ENCODE measurements around the gene SLC25A26. TPM values are rescaled to one million over a fixed set of nuclear protein-coding genes. Genes with fewer than 3 reads are reported as not detected.

Gene SLC25A26
- total RNA-seq, 2 donors from 2014 or later: 19.1 to 22.4 TPM

- H3K4me1 ChIP-seq: no peaks in the 10 kb centered on the region
- no peaks in the 10 kb centered on the region for H3K27me3 ChIP-seq
- no peaks in the 10 kb centered on the region for H3K9me3 ChIP-seq
- H3K27ac ChIP-seq: no peak overlapping the region
- H3K36me3 ChIP-seq: no peaks in the 10 kb centered on the region
- TF ChIP-seq CTCF (IDR thresholded peaks at IDR 0.05): no peak
- DNase-seq (ENCODE audit: low spot score): no peak
- no peak overlapping the region for H3K4me3 ChIP-seq
These were observed 21.7 kb upstream of the SLC25A26 start for GRCh38 chr3:66199089-66199473.

- H3K27me3 ChIP-seq: no peaks in the 10 kb centered on the region
- H3K4me3 ChIP-seq: no peak overlapping the region
- H3K4me1 ChIP-seq: no peaks in the 10 kb centered on the region
- TF ChIP-seq CTCF (IDR thresholded peaks at IDR 0.05): no peak
- H3K36me3 ChIP-seq: no peaks in the 10 kb centered on the region
- H3K27ac ChIP-seq: no peak overlapping the region
- DNase-seq (ENCODE audit: low spot score): no peak
- no peaks in the 10 kb centered on the region for H3K9me3 ChIP-seq
These were observed 20.7 kb upstream of the SLC25A26 start for GRCh38 chr3:66200147-66200546.

GRCh38 chr3:66200786-66201185, 20.0 kb upstream of the SLC25A26 start:
- no peaks in the 10 kb centered on the region for H3K27me3 ChIP-seq
- no peak overlapping the region for H3K4me3 ChIP-seq
- no peaks in the 10 kb centered on the region for H3K9me3 ChIP-seq
- no peak for TF ChIP-seq CTCF (IDR thresholded peaks at IDR 0.05)
- H3K36me3 ChIP-seq: no peaks in the 10 kb centered on the region
- DNase-seq (ENCODE audit: low spot score): no peak
- H3K27ac ChIP-seq: no peak overlapping the region
- no peaks in the 10 kb centered on the region for H3K4me1 ChIP-seq

GRCh38 chr3:66203275-66203674, 17.5 kb upstream of the SLC25A26 start:
- Histone ChIP-seq H3K36me3 (no peaks in the 10 kb centered on the region), H3K27ac (no peak overlapping the region), H3K4me1 (no peaks in the 10 kb centered on the region), H3K27me3 (no peaks in the 10 kb centered on the region), H3K9me3 (no peaks in the 10 kb centered on the region), H3K4me3 (no peak overlapping the region)
- TF ChIP-seq CTCF (IDR thresholded peaks at IDR 0.05): no peak
- no peak for DNase-seq (ENCODE audit: low spot score)

GRCh38 chr3:66206806-66207205, 14.0 kb upstream of the SLC25A26 start:
- Histone ChIP-seq H3K9me3 (no peaks in the 10 kb centered on the region), H3K27ac (no peak overlapping the region), H3K27me3 (no peaks in the 10 kb centered on the region), H3K4me3 (no peak overlapping the region), H3K36me3 (no peaks in the 10 kb centered on the region), H3K4me1 (no peaks in the 10 kb centered on the region)
- no peak for DNase-seq (ENCODE audit: low spot score)
- no peak for TF ChIP-seq CTCF (IDR thresholded peaks at IDR 0.05)

- TF ChIP-seq CTCF (IDR thresholded peaks at IDR 0.05): no peak
- no peak overlapping the region for H3K4me3 ChIP-seq
- DNase-seq (ENCODE audit: low spot score): no peak
- no peaks in the 10 kb centered on the region for H3K9me3 ChIP-seq
- H3K27me3 ChIP-seq: no peaks in the 10 kb centered on the region
- no peak overlapping the region for H3K27ac ChIP-seq
- H3K4me1 ChIP-seq: no peaks in the 10 kb centered on the region
- H3K36me3 ChIP-seq: no peaks in the 10 kb centered on the region
These were observed 12.6 kb upstream of the SLC25A26 start for GRCh38 chr3:66208189-66208588.
